Type B pancreatic cell (in vitro differentiated cells): Measurements from ENCODE around the gene AASS. TPM values are rescaled to one million over a fixed set of nuclear protein-coding genes. Genes with fewer than 3 reads are reported as not detected.

ENCODE experiments used
- DNase-seq: peaks from one replicate; pipeline ENCODE4 v3.0.0; 2021; ENCODE audit warnings: mixed read lengths; ENCODE audit not compliant: unreplicated experiment; ENCODE audit errors: extremely low spot score
- H3K27ac Mint-ChIP-seq: 2 replicates; pipeline ENCODE4 v1.8.0; 2021; ENCODE audit warnings: mild to moderate bottlenecking, mixed read lengths
- H3K27me3 Mint-ChIP-seq: 2 replicates; pipeline ENCODE4 v1.8.0; 2021; ENCODE audit warnings: mixed read lengths
- H3K36me3 Mint-ChIP-seq: 2 replicates; pipeline ENCODE4 v1.8.0; 2021; ENCODE audit warnings: mixed read lengths
- H3K4me1 Mint-ChIP-seq: one replicate; pipeline ENCODE4 v1.8.0; 2021; ENCODE audit warnings: mixed read lengths; ENCODE audit not compliant: unreplicated experiment
- H3K4me3 Mint-ChIP-seq: 2 replicates; pipeline ENCODE4 v1.8.0; 2021; ENCODE audit warnings: mild to moderate bottlenecking, mixed read lengths
- H3K9me3 Mint-ChIP-seq: 2 replicates; pipeline ENCODE4 v1.8.0; 2021; ENCODE audit warnings: mixed read lengths
- CTCF ChIP-seq: fragments of 200-600 bp; sonication (generic); conservative IDR thresholded peaks from 2 replicates; pipeline ENCODE4 v1.5.0; 2021; ENCODE audit warnings: antibody characterized with exemption, mild to moderate bottlenecking
- total RNA-seq: library from RNA; stranded (reverse); gene quantifications from 2 replicates; pipeline ENCODE4 v1.2.1, GENCODE V29; 2021; ENCODE audit warnings: low replicate concordance

Gene AASS
- total RNA-seq, 1 donor from 2014 or later: 40.8 TPM

- no peak overlapping the region for H3K27ac Mint-ChIP-seq
- H3K4me3 Mint-ChIP-seq: no peak overlapping the region
- no peaks in the 10 kb centered on the region for H3K27me3 Mint-ChIP-seq
- TF ChIP-seq CTCF: peak; percentile 91
- H3K9me3 Mint-ChIP-seq: no peaks in the 10 kb centered on the region
- peak; percentile 67 for DNase-seq
- no peaks in the 10 kb centered on the region for H3K4me1 Mint-ChIP-seq
- peaks cover 8% of the 10 kb centered on the region for H3K36me3 Mint-ChIP-seq
Measured at GRCh38 chr7:122092964-122093797, 50.9 kb downstream of the AASS start.

GRCh38 chr7:122082670-122083069 lies 61.4 kb downstream of the AASS start:
- TF ChIP-seq CTCF: no peak
- Mint-ChIP-seq H3K27me3 (no peaks in the 10 kb centered on the region), H3K27ac (no peak overlapping the region), H3K9me3 (no peaks in the 10 kb centered on the region), H3K4me3 (no peak overlapping the region), H3K4me1 (no peaks in the 10 kb centered on the region), H3K36me3 (peaks cover 33% of the 10 kb centered on the region)
- DNase-seq: no peak

- Mint-ChIP-seq H3K36me3 (peaks cover 37% of the 10 kb centered on the region), H3K4me3 (no peak overlapping the region), H3K27me3 (no peaks in the 10 kb centered on the region), H3K4me1 (no peaks in the 10 kb centered on the region), H3K27ac (no peak overlapping the region), H3K9me3 (no peaks in the 10 kb centered on the region)
- no peak for DNase-seq
- no peak for TF ChIP-seq CTCF
Measured at GRCh38 chr7:122082160-122082559, 61.9 kb downstream of the AASS start.

- H3K36me3 Mint-ChIP-seq: peaks cover 23% of the 10 kb centered on the region
- H3K4me3 Mint-ChIP-seq: no peak overlapping the region
- no peak for DNase-seq
- no peak overlapping the region for H3K27ac Mint-ChIP-seq
- TF ChIP-seq CTCF: no peak
- H3K9me3 Mint-ChIP-seq: no peaks in the 10 kb centered on the region
- no peaks in the 10 kb centered on the region for H3K27me3 Mint-ChIP-seq
- no peaks in the 10 kb centered on the region for H3K4me1 Mint-ChIP-seq
Measured at GRCh38 chr7:122073635-122074034, 70.4 kb downstream of the AASS start.

GRCh38 chr7:122072924-122073599 lies 71.0 kb downstream of the AASS start:
- peaks cover 21% of the 10 kb centered on the region for H3K36me3 Mint-ChIP-seq
- no peaks in the 10 kb centered on the region for H3K9me3 Mint-ChIP-seq
- no peaks in the 10 kb centered on the region for H3K4me1 Mint-ChIP-seq
- H3K27me3 Mint-ChIP-seq: no peaks in the 10 kb centered on the region
- H3K27ac Mint-ChIP-seq: no peak overlapping the region
- no peak for DNase-seq
- no peak for TF ChIP-seq CTCF
- H3K4me3 Mint-ChIP-seq: no peak overlapping the region
